Hematopoietic multipotent progenitor cell treated with erythropoietin and hydrocortisone succinate and interleukin-3 and kit ligand, for 6 days (in vitro differentiated cells): ENCODE data around the gene RAP1GAP2.

Source experiments
- DNase-seq: peaks from one replicate; pipeline ENCODE4 v3.0.0-alpha.2; 2015

The RAP1GAP2 gene

GRCh38 chr17:2854143-2855055, 58.2 kb downstream of the RAP1GAP2 start:
- DNase-seq = no peak

- DNase-seq = no peak
These were observed 58.9 kb downstream of the RAP1GAP2 start for GRCh38 chr17:2855063-2855600.

GRCh38 chr17:2856727-2857126, 60.5 kb downstream of the RAP1GAP2 start:
- no peak for DNase-seq

GRCh38 chr17:2860045-2860444, 63.8 kb downstream of the RAP1GAP2 start:
- DNase-seq = no peak

- no peak for DNase-seq
These were observed 64.6 kb downstream of the RAP1GAP2 start for GRCh38 chr17:2860883-2861282.

GRCh38 chr17:2862197-2862596, 66.0 kb downstream of the RAP1GAP2 start:
- peak; percentile 23 for DNase-seq

- DNase-seq = no peak
These were observed 67.0 kb downstream of the RAP1GAP2 start for GRCh38 chr17:2863204-2863603.

GRCh38 chr17:2865228-2865627, 69.0 kb downstream of the RAP1GAP2 start:
- DNase-seq = no peak

GRCh38 chr17:2867441-2868424, 71.5 kb downstream of the RAP1GAP2 start:
- no peak for DNase-seq

GRCh38 chr17:2869604-2870003, 73.4 kb downstream of the RAP1GAP2 start:
- no peak for DNase-seq

- no peak for DNase-seq
These were observed 75.0 kb downstream of the RAP1GAP2 start for GRCh38 chr17:2871205-2871604.

- DNase-seq = no peak
These were observed 75.5 kb downstream of the RAP1GAP2 start for GRCh38 chr17:2871720-2872119.

GRCh38 chr17:2872282-2872681, 76.0 kb downstream of the RAP1GAP2 start:
- no peak for DNase-seq

GRCh38 chr17:2874189-2874686, 78.0 kb downstream of the RAP1GAP2 start:
- no peak for DNase-seq

- no peak for DNase-seq
These were observed 79.4 kb downstream of the RAP1GAP2 start for GRCh38 chr17:2875608-2876007.

- DNase-seq = no peak
These were observed 80.2 kb downstream of the RAP1GAP2 start for GRCh38 chr17:2876467-2876866.

- DNase-seq = no peak
These were observed 82.6 kb downstream of the RAP1GAP2 start for GRCh38 chr17:2878751-2879254.

- no peak for DNase-seq
These were observed 83.8 kb downstream of the RAP1GAP2 start for GRCh38 chr17:2880050-2880449.

GRCh38 chr17:2881295-2881694, 85.1 kb downstream of the RAP1GAP2 start:
- no peak for DNase-seq

- no peak for DNase-seq
These were observed 87.4 kb downstream of the RAP1GAP2 start for GRCh38 chr17:2883544-2884213.

GRCh38 chr17:2885733-2886132, 89.5 kb downstream of the RAP1GAP2 start:
- no peak for DNase-seq

- DNase-seq = no peak
These were observed 92.1 kb downstream of the RAP1GAP2 start for GRCh38 chr17:2888326-2888725.
